Limb (tissue), 2 donors: ENCODE data around the gene PRAMEF17.
"Not testable (repeated sequence)": the region's sequence is repeated elsewhere in the genome, so short reads cannot be mapped to it uniquely, and the experiment has no call there.

ENCODE experiments used
- DNase-seq, 2 donors: peaks; one replicate each; pipeline ENCODE4 v3.0.0-alpha.2; 2016; ENCODE audit errors: extremely low spot score in 2 of 2

The PRAMEF17 gene, protein sequence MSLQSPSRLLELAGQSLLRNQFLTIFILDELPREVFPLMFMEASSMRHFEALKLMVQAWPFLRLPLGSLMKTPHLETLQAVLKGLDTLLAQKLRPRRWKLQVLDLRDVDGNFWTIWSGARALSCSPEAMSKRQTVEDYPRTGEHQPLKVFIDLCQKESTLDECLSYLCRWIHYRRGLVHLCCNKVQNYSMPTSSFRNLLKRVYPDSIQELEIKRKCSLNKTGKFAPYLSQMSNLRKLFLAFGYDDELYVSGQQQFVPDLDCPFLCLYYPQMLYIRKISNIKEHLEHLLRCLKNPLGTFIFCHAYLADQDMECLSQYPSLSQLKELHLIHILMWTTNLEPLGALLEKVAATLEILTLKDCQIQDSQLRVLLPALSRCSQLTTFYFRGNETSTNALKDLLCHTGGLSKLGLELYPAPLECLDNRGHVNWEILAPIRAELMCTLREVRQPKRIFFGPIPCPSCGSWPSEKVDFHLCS

DNA sequence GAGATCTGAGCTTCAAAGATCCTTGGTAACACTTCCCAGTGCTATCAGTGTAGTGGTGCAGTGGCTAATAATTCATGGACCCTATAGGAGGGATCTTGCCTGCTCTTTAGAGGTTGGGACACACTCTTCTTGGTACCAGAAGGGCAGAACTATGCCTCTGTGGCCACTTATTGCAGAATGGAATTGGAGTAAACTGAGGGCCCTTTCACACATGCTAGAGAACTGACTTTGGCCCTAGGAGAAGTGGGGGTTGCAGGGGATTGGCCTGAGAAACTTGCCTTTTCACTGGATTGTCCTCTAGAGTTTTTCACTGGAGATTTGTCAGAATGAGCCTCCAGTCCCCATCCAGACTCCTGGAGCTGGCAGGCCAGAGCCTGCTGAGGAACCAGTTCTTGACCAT lies at the start of gene PRAMEF17:
TSS of gene PRAMEF17 (plus strand) at position 301 of the 400 bp plus-strand sequence. CDS start at position 327, 26 bp downstream.
- not testable (repeated sequence) for DNase-seq

DNA sequence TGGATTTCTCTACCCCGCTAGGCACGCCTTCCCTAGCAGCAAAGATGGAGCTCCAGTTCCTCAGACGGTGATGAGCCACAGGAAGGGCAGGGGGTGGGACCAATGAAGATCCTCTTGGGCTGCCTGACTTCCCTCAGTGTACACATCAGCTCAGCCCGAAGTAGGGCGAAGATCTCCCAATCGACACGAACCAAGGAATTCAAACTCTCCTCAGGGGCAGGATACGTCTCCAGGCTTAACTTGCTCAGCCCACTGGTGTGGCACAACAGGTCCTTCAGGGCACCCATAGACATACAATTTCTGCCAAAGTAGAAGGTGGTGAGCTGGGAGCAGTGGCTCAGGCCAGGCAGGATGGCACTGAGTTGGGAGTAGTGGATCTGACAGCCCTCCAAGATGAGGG lies 46.9 kb upstream of the PRAMEF17 start:
- not testable (repeated sequence) for DNase-seq

DNA sequence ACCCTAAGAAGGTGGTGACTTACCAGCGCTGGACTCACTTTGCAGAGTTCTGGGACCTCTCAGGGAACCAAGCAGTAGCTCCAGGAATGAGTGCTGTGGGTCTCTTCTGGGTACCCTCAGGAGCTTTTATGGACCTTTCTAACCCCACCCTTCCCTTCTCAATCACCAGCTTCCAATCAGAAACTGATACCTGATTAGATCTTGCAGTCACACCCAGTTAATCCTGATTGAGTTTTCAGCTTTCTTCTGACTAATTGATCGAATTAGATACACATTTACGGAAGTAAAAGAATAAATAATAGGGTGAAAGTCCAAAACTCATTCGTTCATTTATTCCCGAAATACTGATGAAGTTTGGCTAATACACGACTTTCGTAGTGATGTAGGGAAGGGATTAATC lies 42.4 kb upstream of the PRAMEF17 start, which contains the start of gene PRAMEF14:
TSS of gene PRAMEF14 (minus strand) at position 101 of the 400 bp plus-strand sequence. CDS start 1,820 bp downstream, outside the sequence.
- DNase-seq: not testable (repeated sequence)

DNA sequence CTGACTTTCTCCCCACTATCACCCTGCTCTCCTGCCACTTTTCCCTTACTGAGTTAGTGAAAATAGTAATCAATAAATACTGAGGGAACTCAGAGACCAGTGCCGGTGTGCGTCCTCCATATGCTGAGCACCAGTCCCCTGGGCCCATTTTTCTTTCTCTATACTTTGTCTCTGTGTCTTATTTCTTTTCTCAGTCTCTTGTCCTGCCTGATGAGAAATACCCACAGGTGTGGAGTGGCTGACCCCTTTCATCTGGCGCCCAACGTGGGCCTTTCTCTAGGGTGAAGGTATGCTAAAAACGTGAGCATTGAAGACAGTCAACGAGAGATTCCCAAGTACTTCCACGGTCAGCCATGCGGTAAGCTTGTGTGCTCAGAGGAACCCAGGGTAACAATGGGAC lies 36.0 kb upstream of the PRAMEF17 start:
- DNase-seq: not testable (repeated sequence)

DNA sequence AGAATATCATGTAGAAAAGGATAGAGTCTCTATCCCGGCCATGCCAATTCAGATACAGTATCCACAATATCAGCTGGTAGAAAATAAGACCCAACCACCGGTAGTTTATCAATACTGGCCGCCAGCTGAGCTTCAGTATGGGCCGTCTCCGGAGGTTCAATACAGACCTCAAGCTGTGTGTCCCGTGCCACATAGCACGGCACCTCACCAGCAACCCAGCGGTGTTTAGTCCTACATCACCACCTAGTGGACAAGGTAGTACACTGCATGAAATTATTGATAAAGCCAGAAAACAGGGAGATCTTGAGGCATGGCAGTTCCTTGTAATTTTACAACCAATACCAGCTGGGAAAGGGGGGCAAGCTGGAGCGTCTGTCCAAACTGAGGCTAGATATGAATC lies 35.0 kb upstream of the PRAMEF17 start:
- DNase-seq: not testable (repeated sequence)

DNA sequence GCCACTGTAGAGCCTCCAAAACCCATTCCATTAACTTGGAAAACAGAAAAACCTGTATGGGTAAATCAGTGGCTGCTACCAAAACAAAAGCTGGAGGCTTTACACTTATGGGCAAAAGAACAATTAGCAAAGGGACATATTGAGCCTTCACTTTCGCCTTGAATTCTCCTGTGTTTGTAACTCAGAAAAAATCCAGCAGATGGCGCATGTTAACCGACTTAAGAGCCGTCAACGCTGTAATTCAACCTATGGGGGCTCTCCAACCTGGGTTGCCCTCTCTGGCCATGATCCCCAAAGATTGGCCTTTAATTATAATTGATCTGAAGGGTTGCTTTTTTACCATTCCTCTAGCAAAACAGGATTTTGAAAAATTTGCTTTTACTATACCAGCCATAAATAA lies 32.7 kb upstream of the PRAMEF17 start:
- peak; percentile 26 to 39 for DNase-seq

DNA sequence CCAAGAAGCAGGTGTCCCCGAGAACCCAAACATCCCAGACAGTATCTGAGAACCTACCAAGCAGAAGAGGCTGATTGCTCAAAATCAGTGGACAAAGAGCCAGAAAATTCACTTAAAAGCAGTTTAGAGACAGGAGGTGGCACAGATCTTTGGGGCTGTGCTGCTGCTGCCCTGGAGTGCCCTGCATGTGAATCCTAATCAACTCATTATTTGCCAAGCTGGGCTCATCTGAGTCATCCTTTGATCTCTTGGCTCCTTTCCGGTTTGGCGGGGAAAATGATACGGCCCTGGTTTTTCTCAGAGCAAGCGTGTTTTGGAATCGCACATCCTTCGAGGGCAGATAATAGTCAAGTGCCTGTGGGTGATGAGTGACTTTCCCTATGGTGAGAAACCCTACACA lies 27.1 kb upstream of the PRAMEF17 start:
- DNase-seq: not testable (repeated sequence)

DNA sequence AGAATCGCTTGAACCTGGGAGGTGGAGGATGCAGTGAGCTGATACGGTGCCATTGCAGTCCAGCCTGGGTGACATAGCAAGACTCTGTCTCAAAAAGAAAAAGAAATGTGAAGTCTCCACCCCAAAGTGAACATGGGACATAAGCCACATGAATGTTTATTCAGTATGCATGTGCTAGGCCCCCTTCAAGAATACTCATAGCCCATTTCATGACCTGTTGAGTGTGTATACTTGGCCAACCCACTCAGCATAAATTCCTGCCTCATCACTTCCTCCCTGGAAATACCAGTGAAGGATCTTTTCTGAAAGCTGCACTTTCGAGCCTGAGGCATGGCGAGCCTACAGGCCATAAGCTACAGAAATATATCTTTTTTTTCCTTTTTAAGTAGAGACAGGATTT lies 24.5 kb upstream of the PRAMEF17 start:
- DNase-seq: not testable (repeated sequence)

DNA sequence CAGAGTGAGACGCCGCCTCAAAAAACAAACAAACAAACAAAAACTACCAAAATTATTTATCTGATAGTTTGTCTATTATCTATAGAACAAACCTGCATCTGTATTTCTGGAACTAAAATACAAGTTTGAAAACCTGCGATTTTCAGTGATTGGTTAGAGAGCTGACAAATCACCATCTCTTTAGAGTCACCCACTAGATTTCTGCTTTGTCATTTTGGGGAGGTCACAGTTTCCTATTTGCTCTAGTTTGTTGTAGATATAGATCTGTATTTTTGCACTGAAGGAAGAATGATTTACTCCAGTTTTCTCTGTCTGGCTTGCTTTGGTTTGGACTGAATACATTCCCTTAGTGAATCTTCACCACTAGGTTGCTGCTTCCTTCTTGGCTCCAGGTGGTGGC lies 22.9 kb upstream of the PRAMEF17 start:
- DNase-seq: not testable (repeated sequence)

DNA sequence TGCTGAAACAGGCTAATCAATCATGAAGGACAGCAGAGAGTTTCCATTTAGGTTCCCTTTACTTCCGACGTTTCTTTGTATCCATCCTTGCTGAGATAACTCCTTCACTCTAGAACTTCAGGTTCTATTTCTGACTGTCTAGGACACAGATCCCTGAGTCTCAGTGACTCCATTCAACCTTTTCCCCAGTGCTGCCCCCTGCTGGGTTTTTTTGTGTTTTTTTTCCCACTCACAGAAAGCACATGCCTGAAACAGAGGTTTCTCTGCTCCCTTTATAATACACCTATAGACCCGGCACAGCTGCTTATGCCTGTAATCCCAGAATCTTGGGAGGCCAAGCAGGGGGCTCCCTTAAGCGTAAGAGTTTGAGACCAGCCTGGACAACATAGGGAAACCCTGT lies 20.9 kb upstream of the PRAMEF17 start:
- DNase-seq: not testable (repeated sequence)

DNA sequence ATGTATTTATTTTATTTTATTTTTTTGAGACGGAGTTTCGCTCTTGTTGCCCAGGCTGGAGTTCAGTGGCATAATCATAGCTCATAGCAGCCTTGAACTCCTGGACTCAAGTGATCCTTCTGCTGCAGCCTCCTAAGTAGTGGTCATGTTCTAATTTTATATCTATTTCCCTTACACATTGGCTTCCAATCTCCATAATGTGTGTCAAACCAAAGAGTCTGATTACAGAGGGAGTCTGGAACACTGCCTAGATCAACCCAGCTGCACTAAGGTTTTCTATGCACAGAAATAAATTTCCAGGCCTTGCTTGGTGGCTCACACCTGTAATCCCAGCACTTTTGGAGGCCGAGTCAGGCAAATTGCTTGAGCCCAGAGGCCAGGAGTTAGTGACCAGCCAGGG lies 10.4 kb upstream of the PRAMEF17 start:
- DNase-seq: not testable (repeated sequence)

DNA sequence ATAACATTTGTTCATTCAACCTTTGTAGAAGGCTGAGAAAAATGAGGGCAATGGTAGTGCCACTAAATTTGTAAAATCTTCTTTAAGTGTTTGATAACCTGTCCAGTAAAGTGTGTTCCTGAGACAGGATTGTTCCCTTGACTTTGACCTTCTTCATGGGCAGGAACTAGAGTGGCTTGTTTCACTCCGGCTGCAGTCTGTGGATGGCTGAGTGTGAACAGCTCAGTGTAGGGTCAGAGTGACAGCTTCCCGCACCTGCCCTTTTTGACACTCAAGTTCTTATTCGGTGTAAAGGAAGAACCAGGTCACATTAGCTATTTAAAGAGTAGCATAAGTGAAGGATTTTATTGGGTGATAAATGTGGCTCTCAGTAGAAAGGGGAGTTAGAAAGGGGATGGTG lies 9.1 kb upstream of the PRAMEF17 start:
- not testable (repeated sequence) for DNase-seq

DNA sequence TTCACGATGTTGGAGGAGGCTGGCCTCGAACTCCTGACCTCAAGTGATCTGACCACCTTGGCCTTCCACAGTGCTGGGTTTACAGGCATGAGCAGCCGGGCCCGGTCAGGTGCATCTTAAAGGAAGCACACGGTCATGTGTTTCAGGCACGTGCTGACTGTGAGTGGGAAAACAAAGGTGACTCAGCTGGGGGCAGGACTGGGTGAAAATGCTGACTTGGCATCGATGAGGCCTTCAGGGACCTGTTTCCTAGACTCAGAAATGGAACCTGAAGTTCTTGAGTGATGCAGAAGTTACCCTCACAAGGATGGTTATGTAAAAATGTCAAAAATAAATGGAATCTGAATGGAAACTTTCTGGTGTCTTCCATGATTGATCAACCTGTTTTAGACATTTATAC lies 3.6 kb downstream of the PRAMEF17 start:
- not testable (repeated sequence) for DNase-seq

DNA sequence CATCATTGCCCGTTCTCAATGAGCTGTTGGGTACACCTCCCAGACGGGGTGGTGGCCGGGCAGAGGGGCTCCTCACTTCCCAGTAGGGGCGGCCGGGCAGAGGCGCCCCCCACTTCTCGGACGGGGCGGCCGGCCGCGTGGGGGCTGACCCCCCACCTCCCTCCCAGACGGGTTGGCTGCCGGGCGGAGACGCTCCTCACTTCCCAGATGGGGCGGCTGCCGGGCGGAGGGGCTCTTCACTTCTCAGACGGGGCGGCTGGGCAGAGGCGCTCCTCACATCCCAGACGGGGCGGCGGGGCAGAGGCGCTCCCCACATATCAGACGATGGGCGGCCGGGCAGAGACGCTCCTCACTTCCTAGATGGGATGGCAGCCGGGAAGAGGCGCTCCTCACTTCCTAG lies 5.3 kb downstream of the PRAMEF17 start:
- DNase-seq: not testable (repeated sequence)

DNA sequence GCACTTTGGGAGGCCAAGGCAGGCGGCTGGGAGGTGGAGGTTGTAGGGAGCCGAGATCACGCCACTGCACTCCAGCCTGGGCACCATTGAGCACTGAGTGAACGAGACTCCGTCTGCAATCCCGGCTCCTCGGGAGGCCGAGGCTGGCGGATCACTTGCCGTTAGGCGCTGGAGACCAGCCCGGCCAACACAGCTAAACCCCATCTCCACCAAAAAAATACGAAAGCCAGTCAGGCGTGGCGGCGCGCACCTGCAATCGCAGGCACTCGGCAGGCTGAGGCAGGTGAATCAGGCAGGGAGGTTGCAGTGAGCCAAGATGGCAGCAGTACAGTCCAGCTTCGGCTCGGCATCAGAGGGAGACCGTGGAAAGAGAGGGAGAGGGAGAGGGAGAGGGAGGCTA lies 5.9 kb downstream of the PRAMEF17 start:
- not testable (repeated sequence) for DNase-seq

DNA sequence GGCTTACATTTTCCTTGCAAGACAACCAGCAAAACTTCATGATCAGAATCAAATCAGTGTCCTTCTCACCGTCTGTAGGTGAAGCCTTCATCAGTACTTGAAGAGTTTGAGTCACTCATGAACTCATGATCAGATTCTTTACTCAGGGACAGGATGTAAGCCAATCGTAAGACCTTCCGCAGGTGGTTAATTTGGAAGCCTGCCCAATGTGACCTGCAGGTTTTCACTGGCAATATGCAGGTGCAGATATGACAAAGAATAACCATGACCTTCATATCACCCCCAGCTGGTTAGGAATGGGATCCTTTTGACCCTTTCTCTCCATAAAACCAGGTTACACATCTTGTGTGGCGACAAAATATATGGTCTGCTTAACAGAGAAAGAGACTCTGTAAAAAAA lies 18.4 kb downstream of the PRAMEF17 start:
- no peak for DNase-seq

DNA sequence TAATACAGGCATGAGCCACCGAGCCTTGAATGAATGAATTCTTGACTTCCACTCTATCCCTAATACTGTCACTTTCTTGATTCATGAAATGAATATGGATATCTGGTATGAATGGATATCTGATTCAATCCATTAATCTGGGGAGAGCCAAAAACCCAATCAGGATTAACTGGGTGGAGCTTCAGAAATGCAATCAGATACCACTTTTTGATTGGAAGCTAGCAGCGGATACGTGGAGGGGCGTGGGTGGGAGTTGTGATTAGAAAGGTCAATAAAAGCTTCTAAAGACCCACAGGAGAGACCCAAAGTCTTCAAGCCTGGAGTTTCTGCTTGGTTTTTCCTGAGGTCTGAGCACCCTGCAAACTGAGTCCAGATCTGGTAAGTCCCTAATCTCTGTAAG lies 20.7 kb downstream of the PRAMEF17 start, which contains the start of gene PRAMEF20:
TSS of gene PRAMEF20 (plus strand) at position 301 of the 400 bp plus-strand sequence. CDS start 5,905 bp downstream, outside the sequence.
- DNase-seq: not testable (repeated sequence)

DNA sequence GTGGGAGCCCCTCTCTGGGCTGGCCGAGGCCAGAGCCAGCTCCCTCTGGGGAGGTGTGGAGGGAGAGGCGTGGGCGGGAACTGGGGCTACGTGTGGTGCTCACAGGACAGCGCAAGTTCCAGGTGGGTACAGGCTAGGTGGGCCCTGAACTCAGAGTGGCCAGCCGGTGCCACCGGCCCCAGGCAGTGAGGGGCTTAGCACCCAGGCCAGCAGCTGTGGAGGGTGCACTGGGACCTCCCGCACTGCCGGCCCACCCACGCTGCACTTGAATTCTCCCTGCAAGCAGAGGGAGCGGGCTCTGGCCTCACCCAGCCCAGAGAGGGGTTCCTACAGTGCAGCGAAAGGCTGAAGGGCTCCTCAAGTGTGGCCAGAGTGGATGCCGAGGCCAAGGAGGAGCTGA lies 41.1 kb downstream of the PRAMEF17 start:
- no peak for DNase-seq

DNA sequence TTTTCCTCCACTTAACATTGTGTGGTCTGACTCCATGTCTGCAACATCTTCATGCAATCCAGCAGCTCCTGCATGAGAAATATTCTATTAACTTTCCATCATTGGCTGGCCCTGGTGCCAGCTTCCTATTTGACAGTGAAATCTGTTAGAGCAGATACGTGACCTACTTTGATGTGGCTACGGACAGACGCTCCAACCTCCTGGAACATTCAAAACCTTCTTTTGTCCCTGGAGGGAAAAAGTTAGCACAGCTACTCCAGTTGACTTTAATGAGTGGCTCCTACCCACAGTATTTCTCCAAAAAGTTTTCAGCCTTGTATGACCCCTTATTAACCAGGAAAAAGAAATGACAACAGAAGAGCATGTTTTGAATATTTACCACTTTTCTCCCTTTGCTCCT lies 42.8 kb downstream of the PRAMEF17 start:
- DNase-seq: no peak

DNA sequence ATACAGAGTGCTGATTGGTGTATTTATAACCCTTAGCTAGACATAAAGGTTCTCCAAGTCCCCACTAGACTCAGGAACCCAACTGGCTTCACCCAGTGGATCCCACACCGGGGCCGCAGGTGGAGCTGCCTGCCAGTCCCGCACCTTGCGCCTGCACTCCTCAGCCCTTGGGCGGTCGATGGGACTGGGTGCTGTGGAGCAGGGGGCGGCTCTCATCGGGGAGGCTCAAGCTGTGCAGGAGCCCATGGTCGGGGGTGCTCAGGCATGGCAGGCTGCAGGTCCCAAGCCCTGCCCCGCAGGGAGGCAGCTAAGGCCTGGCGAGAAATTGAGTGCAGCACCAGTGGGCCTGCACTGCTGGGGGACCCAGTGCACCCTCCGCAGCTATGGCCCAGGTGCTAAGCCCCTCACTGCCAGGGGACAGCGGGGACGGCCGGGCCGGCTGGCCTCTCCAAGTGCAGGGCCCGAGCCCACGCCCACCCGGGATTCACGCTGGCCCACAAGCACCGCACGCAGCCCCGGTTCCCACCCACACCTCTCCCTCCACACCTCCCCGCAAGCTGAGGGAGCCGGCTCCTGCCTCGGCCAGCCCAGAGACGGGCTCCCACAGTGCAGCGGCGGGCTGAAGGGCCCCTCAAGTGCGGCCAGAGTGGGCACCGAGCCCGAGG lies 44.4 kb downstream of the PRAMEF17 start:
- not testable (repeated sequence) for DNase-seq

DNA sequence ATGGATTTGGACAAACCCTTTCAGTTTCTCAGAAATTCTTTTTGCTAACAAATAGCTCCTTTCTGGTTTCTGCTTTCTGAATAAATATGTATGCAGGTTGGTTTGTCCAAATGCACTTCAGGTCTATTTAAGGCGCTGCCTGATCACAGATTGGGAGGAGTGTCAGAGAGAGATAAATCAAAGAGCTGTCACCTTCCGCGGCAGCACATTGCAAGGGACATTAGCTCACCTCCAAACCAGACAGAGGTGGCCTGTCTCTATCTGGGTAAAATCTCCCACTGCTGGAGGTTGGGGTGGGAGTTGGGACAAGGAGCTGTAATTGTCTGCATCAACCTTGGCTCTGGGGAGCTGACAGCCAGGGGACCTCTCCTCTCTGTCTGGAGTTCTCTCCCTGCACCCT lies 46.0 kb downstream of the PRAMEF17 start:
- no peak for DNase-seq

DNA sequence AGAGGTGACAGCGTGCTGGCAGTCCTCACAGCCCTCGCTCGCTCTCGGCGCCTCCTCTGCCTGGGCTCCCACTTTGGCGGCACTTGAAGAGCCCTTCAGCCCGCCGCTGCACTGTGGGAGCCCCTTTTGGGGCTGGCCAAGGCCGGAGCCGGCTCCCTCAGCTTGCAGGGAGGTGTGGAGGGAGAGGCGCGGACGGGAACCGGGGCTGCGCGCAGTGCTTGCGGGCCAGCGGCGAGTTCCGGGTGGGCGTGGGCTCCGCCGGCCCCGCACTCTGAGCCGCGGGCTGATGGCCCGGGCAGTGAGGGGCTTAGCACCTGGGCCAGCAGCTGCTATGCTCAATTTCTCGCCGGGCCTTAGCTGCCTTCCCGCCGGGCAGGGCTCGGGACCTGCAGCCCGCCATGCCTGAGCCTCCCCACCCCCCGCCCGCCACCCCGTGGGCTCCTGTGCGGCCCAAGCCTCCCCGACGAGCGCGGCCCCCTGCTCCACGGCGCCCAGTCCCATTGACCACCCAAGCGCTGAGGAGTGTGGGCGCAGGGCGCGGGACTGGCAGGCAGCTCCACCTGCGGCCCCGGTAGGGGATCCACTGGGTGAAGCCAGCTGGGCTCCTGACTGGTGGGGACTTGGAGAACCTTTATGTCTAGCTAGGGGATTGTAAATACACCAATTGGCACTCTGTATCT lies 49.8 kb downstream of the PRAMEF17 start:
- DNase-seq: not testable (repeated sequence)
